CD4-positive, alpha-beta T cell treated with Interleukin-17A for 4 hours (primary cell): ENCODE data around the gene CCDC88C.

Experiments
- DNase-seq: peaks from one replicate; pipeline ENCODE4 v3.0.0-alpha.2; 2020; ENCODE audit warnings: mixed read lengths

Gene CCDC88C

GRCh38 chr14:91342206-91342760, 75.3 kb downstream of the CCDC88C start:
- DNase-seq, result no peak

DNA sequence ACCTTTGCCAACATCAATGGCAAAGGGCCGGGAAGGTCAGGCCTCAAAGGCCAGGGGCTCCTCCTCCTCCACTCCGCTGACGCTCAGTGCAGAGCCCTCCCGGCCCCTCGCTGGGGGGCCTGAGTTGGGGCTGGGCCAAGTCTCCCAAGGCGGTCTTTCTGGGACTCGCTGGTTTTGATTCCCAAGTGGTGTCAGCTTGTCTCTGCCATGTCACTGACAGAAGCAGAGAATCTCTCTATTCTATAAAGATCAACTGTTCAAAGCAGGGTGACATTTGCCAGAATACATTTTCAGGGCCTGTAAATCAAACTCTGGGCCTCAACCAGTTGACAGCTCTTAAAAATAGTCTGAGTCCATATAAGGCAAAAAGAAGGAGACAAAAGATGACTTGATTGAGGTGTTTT, 75.9 kb downstream of the CCDC88C start:
- no peak for DNase-seq

DNA sequence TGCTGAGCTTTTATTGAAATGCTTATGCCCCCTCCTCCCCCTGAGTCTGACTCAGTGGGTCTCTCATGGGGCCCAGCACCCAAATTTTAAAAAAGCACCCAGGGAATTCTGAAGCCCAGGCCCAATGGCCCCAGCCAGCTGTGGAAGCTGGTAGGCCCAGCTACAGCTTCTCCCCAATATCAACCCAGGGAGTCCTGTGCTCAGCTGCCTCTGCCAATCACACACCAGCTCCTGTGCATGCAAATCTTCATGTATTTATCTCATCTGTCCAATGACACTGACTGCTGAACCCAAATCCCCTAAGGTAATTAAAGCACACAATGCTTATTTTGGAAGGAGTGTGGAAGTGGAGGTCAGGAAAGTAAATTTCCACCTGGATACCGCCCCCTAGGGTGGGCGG, 76.3 kb downstream of the CCDC88C start:
- DNase-seq, result no peak

GRCh38 chr14:91339671-91340369, 77.8 kb downstream of the CCDC88C start:
- no peak for DNase-seq

DNA sequence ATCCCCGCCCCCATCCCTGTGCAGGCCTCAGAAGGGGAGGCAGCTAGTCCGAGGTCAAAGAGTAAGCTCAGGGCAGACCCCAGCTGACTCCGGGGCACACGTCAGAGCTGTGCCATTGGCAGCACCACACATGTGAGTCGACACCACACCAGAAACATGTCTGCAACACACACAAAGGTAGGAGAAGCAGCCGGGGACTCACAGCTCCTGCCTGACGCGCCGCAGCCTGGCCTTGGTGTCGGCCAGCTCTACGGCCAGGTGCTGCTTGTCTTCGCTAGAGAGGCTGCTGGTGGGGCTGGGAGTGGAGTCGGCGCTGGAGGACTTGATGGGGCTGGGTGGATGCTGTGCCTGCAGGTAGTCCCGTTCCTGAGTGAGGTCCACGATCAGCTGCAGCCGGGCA, 78.5 kb downstream of the CCDC88C start:
- DNase-seq, result no peak

DNA sequence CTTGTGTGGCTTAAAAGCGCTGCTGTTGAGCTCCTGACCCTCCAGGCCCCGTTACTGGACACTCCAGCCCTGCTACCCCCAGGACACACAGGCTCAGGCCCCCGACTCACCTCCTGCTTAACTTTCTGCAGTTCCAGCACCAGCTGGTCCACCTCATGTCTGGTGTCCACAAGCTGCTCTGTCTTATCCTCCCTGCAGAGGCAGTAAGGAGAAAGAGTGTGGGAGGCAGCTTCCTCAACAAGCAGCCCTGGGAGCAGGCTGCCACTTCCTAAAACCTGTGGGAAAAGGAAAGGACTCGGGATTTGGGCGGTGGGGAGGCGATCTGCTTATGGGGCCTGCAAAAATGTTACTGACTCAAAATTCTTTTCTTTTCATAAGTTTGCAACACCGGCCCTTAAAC, 79.2 kb downstream of the CCDC88C start:
- DNase-seq, result no peak

DNA sequence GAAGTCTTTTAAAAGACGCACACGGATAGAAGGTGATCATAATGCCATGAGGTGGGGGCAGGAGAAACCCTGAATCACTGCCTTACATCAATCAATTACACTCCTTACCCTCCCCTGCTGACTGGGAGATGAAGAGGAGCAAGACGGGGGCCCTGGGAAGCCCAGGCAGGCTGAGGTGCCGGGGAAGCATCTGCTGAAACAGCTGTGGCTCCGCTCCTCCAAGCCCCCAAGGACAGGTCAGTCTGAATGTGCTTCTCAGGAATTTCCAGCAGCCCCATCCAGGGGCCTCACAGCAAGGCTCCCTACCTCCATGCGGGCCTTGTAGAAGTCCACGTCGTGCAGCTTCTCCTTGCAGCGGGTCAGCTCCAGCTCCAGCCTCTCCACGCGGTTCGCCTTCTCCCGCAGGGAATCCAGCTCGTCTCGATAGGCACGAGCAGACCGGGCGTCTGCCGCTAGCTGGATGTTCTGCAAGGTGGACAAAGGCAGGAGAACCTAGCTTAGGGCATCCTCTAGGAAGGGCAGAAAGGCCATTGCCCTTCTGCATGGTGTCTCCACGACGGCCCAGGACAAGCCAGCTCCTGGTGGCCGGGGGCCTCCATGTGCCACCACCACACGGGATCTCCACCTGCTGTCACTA, 79.8 kb downstream of the CCDC88C start:
- no peak for DNase-seq

- DNase-seq, result no peak
Measured at GRCh38 chr14:91336093-91336450, 81.5 kb downstream of the CCDC88C start.

- DNase-seq, result no peak
Measured at GRCh38 chr14:91335191-91336092, 82.2 kb downstream of the CCDC88C start.

DNA sequence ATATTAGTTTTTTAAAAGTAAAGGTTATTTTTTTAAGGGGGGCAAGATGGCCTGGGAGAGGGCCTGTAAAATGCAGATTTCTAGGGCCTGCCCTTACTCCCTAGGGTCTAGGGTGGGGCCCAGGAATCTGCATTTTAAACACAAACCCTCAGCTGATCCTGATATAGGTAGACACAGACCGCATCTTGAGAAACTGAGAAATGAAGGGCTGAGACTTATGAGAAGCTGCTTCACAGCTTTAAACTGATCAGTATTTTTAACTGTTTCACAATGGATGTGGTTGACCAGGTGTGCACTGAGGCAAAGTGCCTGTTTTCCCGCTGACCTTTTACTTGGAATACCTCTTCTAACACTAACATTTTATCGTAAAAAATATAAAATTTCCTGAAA, 84.0 kb downstream of the CCDC88C start:
- DNase-seq, result no peak

GRCh38 chr14:91332986-91333649, 84.5 kb downstream of the CCDC88C start:
- no peak for DNase-seq

- DNase-seq, result no peak
Measured at GRCh38 chr14:91332171-91332985, 85.2 kb downstream of the CCDC88C start.

GRCh38 chr14:91331721-91332120, 85.9 kb downstream of the CCDC88C start:
- DNase-seq, result no peak

DNA sequence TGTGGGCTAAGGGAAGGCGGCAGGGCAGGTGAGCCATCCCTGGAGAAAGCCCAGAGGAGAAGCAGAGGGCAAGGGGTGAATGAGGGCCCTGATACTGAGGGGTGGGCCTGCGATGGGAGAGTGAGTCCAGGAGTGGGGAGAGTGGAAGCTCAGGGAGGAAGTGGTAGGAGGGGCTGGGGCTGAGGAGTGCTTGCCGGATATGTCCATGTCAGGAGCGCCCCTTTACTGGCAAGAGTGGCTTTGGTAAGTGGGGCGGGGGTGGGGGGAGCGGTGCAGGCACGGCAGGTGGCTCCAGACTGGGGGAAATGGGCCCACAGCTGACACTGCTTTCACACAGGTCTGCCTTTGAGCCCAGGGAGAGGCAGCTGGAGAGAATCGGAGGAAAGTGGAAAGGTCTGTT, 86.8 kb downstream of the CCDC88C start:
- DNase-seq, result peak; percentile 59

DNA sequence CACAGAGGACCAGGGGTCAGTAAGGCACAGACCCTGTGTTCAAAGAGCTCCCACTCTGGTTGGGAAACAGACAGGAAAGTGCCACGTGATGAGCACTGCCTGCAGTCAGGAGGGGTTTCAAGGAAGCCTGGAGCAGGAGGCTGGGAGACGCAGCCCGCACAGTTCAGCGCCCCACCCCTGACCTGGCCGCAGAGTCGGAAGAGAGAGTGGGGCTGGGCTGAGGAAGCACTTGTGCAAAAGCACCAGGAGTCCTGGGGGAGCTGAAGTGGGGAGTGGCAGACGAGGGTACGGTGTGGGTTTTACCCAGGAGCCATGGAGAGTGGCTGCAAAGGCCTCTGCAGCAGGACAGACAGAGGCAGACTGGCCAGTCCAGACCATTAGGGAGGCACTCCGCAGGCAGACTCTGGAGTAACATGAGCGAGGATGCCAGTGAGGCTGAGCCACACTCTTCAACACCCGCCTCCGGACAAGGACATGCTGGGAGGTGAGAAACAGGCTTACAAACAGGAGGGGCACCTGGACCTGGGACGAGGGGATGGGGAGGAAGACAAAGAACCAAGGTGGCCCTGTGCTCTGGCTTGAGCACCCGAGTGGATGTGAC, 87.4 kb downstream of the CCDC88C start:
- no peak for DNase-seq

GRCh38 chr14:91329486-91330014, 88.1 kb downstream of the CCDC88C start:
- no peak for DNase-seq

- DNase-seq, result no peak
Measured at GRCh38 chr14:91328313-91329050, 89.1 kb downstream of the CCDC88C start.

GRCh38 chr14:91327661-91328312, 89.8 kb downstream of the CCDC88C start:
- DNase-seq, result no peak

DNA sequence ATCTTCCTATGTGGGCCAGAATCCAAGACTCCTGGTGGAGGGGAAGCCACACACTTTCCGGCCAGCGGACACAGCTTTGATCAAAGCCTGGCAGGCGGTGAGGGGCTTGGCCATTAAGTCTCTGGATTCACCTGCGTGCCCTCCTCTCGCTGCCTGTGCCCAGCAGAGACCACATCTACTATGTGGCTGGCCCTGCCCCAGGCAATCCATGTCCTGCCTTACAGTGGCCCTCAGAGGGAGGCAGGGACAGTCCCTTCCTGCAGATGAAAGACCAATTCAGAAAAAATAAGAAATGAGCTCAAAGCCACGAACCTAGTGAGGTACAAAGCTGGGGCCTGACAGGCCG, 90.4 kb downstream of the CCDC88C start:
- DNase-seq, result no peak
